Esophagus squamous epithelium (tissue), 4 donors: Measurements from ENCODE around the gene SDHB.

Source experiments
- POLR2A ChIP-seq, 4 donors: fragments of 450-650 bp; IDR thresholded peaks; one replicate each; pipeline ENCODE4 v1.6.1; 2017; ENCODE audit warnings: antibody characterized with exemption in 4 of 4, mild to moderate bottlenecking in 4 of 4, moderate library complexity in 3 of 4
- TF ChIP-seq, protein P1 (sequence below), 6 experiments: fragments of 450-650 bp in 4 of 6; fragments of 200-600 bp in 2 of 6; sonication (generic) in 2 of 6; IDR thresholded peaks; one replicate each; pipeline ENCODE4 v1.5.1; 2016 to 2019; ENCODE audit warnings: antibody characterized with exemption in 6 of 6, mild to moderate bottlenecking in 4 of 6, moderate library complexity in 4 of 6

DNA sequence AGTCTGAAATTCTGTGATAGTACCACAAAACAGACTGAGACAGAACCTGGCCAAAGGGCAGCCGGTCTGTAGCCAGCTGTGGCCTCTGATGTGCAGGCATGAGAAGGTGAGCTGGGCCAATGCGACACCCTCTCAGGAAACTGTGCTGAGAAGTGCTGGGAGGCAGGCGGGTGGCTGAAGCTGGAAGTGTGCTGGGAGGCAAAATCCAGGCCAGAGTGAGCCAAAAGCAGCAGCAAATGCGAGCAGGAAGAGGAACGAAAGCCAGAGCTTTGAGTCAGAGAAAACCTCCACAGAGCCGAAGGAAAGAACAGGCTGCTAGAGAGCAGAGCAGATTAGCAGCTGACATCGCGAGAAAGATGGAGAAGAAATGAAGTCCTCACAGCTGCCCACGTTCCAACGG lies 31.9 kb downstream of the SDHB start:
- TF ChIP-seq, protein P1, sequence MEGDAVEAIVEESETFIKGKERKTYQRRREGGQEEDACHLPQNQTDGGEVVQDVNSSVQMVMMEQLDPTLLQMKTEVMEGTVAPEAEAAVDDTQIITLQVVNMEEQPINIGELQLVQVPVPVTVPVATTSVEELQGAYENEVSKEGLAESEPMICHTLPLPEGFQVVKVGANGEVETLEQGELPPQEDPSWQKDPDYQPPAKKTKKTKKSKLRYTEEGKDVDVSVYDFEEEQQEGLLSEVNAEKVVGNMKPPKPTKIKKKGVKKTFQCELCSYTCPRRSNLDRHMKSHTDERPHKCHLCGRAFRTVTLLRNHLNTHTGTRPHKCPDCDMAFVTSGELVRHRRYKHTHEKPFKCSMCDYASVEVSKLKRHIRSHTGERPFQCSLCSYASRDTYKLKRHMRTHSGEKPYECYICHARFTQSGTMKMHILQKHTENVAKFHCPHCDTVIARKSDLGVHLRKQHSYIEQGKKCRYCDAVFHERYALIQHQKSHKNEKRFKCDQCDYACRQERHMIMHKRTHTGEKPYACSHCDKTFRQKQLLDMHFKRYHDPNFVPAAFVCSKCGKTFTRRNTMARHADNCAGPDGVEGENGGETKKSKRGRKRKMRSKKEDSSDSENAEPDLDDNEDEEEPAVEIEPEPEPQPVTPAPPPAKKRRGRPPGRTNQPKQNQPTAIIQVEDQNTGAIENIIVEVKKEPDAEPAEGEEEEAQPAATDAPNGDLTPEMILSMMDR (IDR thresholded peaks at IDR 0.05), result no peak
- no peak for TF ChIP-seq POLR2A (IDR thresholded peaks at IDR 0.05)
